ENCODE data around the gene PRKCA. TPM values are rescaled to one million over a fixed set of nuclear protein-coding genes. Genes with fewer than 3 reads are reported as not detected.

PRKCA gene
- total RNA-seq, 2 experiments from 2014 or later = 84.4 to 87.9 TPM

DNA sequence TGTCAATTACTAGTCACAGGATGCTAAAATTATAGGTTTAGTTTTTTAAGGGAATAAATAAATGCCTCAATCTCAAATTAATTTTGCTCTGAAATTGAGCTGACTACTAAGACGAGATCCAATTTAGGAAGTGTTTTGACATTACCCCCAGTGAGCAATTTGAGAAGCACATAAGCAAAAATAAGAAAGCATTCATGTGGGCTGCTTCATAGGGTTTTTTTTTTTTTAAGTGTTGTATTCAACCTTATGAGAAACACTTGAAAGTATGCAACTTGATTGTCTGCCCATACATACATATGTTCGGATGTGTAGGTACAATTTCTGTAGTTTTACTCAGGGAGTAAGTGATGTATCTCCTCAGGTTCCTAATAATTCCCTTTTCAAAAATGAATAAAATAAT lies 77.6 kb downstream of the PRKCA start:
- intact Hi-C loops (cut with micrococcal nuclease) = no loop called here
- TF ChIP-seq, protein P1, sequence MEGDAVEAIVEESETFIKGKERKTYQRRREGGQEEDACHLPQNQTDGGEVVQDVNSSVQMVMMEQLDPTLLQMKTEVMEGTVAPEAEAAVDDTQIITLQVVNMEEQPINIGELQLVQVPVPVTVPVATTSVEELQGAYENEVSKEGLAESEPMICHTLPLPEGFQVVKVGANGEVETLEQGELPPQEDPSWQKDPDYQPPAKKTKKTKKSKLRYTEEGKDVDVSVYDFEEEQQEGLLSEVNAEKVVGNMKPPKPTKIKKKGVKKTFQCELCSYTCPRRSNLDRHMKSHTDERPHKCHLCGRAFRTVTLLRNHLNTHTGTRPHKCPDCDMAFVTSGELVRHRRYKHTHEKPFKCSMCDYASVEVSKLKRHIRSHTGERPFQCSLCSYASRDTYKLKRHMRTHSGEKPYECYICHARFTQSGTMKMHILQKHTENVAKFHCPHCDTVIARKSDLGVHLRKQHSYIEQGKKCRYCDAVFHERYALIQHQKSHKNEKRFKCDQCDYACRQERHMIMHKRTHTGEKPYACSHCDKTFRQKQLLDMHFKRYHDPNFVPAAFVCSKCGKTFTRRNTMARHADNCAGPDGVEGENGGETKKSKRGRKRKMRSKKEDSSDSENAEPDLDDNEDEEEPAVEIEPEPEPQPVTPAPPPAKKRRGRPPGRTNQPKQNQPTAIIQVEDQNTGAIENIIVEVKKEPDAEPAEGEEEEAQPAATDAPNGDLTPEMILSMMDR (IDR thresholded peaks at IDR 0.05) = no peak
- POLR2A ChIA-PET = interaction anchor here (0.7 kb wide), 2 partner anchors 98 to 135 kb away, joined by 3 read pairs; no protein-coding TSS in a partner anchor
- Mint-ChIP-seq H3K4me1 (ENCODE audit: low read depth) (peaks cover 63% of the 10 kb centered on the region), H3K36me3 (ENCODE audit: low read depth) (peaks cover 13% of the 10 kb centered on the region), H3K4me3 (no peak overlapping the region), H3K27ac (no peak overlapping the region), H3K9me3 (peaks cover 2% of the 10 kb centered on the region), H3K27me3 (no peaks in the 10 kb centered on the region)
- CTCF ChIA-PET = no interaction called here
- DNase-seq (no peak), ATAC-seq (no peak)

DNA sequence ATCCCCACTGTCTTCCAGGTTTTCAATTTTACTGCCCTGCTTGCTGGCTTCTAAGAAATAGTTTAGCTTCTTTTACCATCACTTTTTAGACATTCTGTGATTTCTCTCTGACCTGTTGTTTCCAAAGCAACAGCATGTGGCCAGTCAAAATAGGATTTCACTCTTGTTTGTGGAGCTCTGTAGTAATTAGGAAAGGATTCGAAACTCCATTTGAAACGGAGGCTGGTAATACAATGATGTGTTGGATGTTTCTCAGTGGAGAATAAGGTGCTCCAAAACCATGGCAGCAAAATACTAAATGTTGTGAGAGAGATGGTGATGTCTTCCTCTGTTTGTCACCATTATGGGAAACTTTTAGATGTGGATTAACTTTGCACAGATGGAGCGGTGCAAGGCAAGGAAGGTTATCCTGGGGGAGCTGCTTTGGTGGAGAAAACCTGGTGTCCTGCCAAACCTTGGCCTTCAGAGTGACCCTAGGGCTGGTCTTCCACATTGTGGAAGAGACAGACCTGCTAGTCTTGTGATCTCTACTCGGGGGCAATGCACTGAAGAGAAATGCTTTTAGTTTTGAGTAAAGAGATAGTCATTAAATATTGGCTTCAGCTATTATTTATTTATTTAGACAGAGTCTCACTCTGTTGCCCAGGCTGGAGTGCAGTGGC lies 79.4 kb downstream of the PRKCA start:
- intact Hi-C loops (cut with micrococcal nuclease) = no loop called here
- TF ChIP-seq, protein P1 (IDR thresholded peaks at IDR 0.05) = no peak
- Mint-ChIP-seq H3K27ac (peak overlapping the region; percentile 70), H3K4me1 (ENCODE audit: low read depth) (peaks cover 68% of the 10 kb centered on the region), H3K9me3 (peaks cover 3% of the 10 kb centered on the region), H3K27me3 (no peaks in the 10 kb centered on the region), H3K36me3 (ENCODE audit: low read depth) (peaks cover 19% of the 10 kb centered on the region), H3K4me3 (no peak overlapping the region)
- no peak for ATAC-seq
- CTCF ChIA-PET = interaction anchor here (0.9 to 1.8 kb wide), 7 partner anchors 11 to 72 kb away, joined by 3 to 5 read pairs (median 3); no protein-coding TSS in a partner anchor
- POLR2A ChIA-PET = interaction anchor here (0.6 to 1.2 kb wide), 7 partner anchors 12 to 548 kb away, joined by 3 to 4 read pairs (median 3); no protein-coding TSS in a partner anchor
- DNase-seq = no peak

DNA sequence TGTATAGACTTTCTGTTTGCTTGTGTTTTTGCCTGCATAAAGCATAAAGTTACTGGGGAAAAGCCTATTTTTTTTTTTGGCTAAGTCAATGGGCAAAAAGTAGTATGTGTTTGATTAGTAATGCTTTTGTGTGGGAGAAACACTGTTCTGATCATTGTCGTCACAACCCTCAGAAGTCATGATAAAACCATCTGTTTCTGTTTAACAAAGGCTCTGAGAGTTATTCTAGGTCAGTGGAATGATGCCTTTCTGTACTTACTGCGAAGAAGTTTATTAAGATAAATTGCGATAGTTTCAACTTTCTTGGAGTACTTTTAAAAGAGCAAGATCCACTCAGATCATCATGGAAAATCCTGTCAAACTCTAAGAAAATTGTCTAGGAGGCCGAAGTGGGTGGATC lies 80.9 kb downstream of the PRKCA start:
- ChIA-PET CTCF (no interaction called here), POLR2A (no interaction called here)
- DNase-seq (no peak), ATAC-seq (peak; percentile 37)
- Mint-ChIP-seq H3K4me1 (ENCODE audit: low read depth) (peaks cover 75% of the 10 kb centered on the region), H3K27me3 (no peaks in the 10 kb centered on the region), H3K4me3 (no peak overlapping the region), H3K36me3 (ENCODE audit: low read depth) (peaks cover 31% of the 10 kb centered on the region), H3K27ac (peak overlapping the region; percentile 42), H3K9me3 (peaks cover 7% of the 10 kb centered on the region)
- TF ChIP-seq, protein P1 (IDR thresholded peaks at IDR 0.05) = no peak
- intact Hi-C loops (cut with micrococcal nuclease) = no loop called here

DNA sequence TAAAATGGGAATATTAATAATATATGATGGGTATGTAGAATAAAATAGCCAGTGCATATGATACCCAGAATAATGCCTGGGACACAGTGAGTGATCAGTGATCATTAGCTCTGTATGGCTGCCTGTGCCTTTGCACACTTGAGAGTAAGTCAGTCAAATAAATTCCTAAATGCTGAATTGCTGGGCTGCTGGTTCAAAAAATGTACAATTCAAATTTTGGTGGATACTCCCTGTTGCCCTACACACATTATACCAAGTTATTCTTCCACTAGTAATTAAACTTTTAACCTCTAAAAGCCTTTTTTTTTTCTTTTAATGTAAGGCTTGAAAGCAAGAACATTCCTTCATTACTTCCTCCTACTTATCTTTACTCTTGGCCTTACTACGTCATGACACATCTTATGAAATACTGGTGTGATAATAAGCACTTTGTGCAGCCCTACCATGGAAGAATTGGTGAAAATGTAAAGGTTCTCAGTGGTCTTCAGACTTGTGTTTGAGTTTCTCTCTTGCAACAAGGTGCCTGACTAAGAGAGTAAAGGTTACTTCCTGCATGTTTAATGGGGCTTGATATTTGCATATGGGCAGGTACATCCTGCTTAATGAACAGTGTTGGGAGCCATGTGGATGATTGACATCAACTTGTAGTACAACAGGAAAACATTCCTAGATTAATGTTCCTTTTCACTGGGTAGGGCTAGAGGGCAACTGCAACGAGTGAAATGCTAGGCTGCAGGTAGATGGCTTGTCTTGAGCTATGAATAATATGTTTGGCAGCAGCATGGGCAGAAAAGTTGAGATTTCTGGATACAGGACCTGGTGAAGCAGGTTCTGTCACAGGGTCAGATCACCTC lies 84.3 kb downstream of the PRKCA start:
- H3K27me3 Mint-ChIP-seq = no peaks in the 10 kb centered on the region
- TF ChIP-seq, protein P1 (IDR thresholded peaks at IDR 0.05) = no peak
- intact Hi-C loops (cut with micrococcal nuclease) = no loop called here
- H3K27ac Mint-ChIP-seq = peak overlapping the region; percentile 78
- H3K36me3 Mint-ChIP-seq (ENCODE audit: low read depth) = peaks cover 49% of the 10 kb centered on the region
- peaks cover 75% of the 10 kb centered on the region for H3K4me1 Mint-ChIP-seq (ENCODE audit: low read depth)
- ChIA-PET CTCF (interaction anchor here (0.8 to 1.0 kb wide), 2 partner anchors 66 to 73 kb away, joined by 3 read pairs; no protein-coding TSS in a partner anchor), POLR2A (interaction anchor here (0.6 to 2.7 kb wide), 3 partner anchors 12 to 69 kb away, joined by 3 to 10 read pairs (median 4); no protein-coding TSS in a partner anchor)
- no peak for DNase-seq
- no peak overlapping the region for H3K4me3 Mint-ChIP-seq
- ATAC-seq = peak; percentile 71
- H3K9me3 Mint-ChIP-seq = peaks cover 7% of the 10 kb centered on the region
